Activated CD4-positive, alpha-beta T cell treated with anti-CD3 and anti-CD28 coated beads for 1 hour (primary cell): ENCODE measurements around the gene KRT222.

Experiments used
- DNase-seq: peaks from one replicate; pipeline ENCODE4 v3.0.0-alpha.2; 2020

KRT222 gene

GRCh38 chr17:40651939-40652338, 13.0 kb downstream of the KRT222 start:
- no peak for DNase-seq

GRCh38 chr17:40648384-40648968, 16.5 kb downstream of the KRT222 start:
- DNase-seq = no peak

- peak; percentile 56 for DNase-seq
Measured at GRCh38 chr17:40647624-40648383, 17.2 kb downstream of the KRT222 start, which contains the start of gene SMARCE1. Gene SMARCE1 (minus strand): TSS chr17:40647818. CDS start chr17:40645802, 2,016 bp downstream.

GRCh38 chr17:40646791-40647623, 18.0 kb downstream of the KRT222 start:
- no peak for DNase-seq

GRCh38 chr17:40645943-40646342, 19.0 kb downstream of the KRT222 start:
- no peak for DNase-seq

GRCh38 chr17:40645291-40645690, 19.7 kb downstream of the KRT222 start:
- no peak for DNase-seq

GRCh38 chr17:40637931-40638330, 27.0 kb downstream of the KRT222 start:
- no peak for DNase-seq

GRCh38 chr17:40633871-40634270, 31.1 kb downstream of the KRT222 start:
- no peak for DNase-seq

- no peak for DNase-seq
Measured at GRCh38 chr17:40632216-40632615, 32.8 kb downstream of the KRT222 start.

- no peak for DNase-seq
Measured at GRCh38 chr17:40629842-40630241, 35.1 kb downstream of the KRT222 start.

- no peak for DNase-seq
Measured at GRCh38 chr17:40625311-40625710, 39.7 kb downstream of the KRT222 start.

- DNase-seq = no peak
Measured at GRCh38 chr17:40623419-40624210, 41.4 kb downstream of the KRT222 start.

- DNase-seq = no peak
Measured at GRCh38 chr17:40622509-40622928, 42.5 kb downstream of the KRT222 start.

- no peak for DNase-seq
Measured at GRCh38 chr17:40621578-40621977, 43.4 kb downstream of the KRT222 start.

- no peak for DNase-seq
Measured at GRCh38 chr17:40621019-40621418, 44.0 kb downstream of the KRT222 start.

- DNase-seq = no peak
Measured at GRCh38 chr17:40618754-40619625, 46.0 kb downstream of the KRT222 start.

- no peak for DNase-seq
Measured at GRCh38 chr17:40617678-40618240, 47.2 kb downstream of the KRT222 start.

- no peak for DNase-seq
Measured at GRCh38 chr17:40616592-40616991, 48.4 kb downstream of the KRT222 start.

- DNase-seq = no peak
Measured at GRCh38 chr17:40615841-40616476, 49.0 kb downstream of the KRT222 start.

GRCh38 chr17:40615068-40615840, 49.7 kb downstream of the KRT222 start:
- DNase-seq = no peak
